ENCODE measurements around the gene PIH1D1.

- no peak for TF ChIP-seq ZNF274 (IDR thresholded peaks at IDR 0.05; ENCODE audit: low read depth, low read length)
- no peak for TF ChIP-seq YY1 (IDR thresholded peaks at IDR 0.05; ENCODE audit: insufficient read depth, insufficient read length)
These were observed 25.6 kb downstream of the PIH1D1 start for GRCh38 chr19:49425922-49426592.

Measured in NT2/D1 (cell line).